Measurements from ENCODE around the gene CNNM4. TPM values are rescaled to one million over a fixed set of nuclear protein-coding genes. Genes with fewer than 3 reads are reported as not detected.
A peak's percentile ranks its signal among the peaks of the same experiment; 100 is the strongest.

Gene CNNM4
- total RNA-seq, 1 experiment from 2014 or later, result 4.3 TPM

- H3K27me3 ChIP-seq, result no peaks in the 10 kb centered on the region
- no peak for DNase-seq
- H3K9me3 ChIP-seq (replicated peaks), result no peaks in the 10 kb centered on the region
- no peak overlapping the region for H3K27ac ChIP-seq
- H3K36me3 ChIP-seq, result 0 out of 2 replicates have a peak, but pooled peaks cover 2% of the 10 kb centered on the region
- no peak overlapping the region for H3K4me3 ChIP-seq
- peaks cover 1% of the 10 kb centered on the region; the same call in 1 of the 2 replicates for H3K4me1 ChIP-seq
These were observed 62.1 kb downstream of the CNNM4 start for GRCh38 chr2:96822786-96823185.

GRCh38 chr2:96823198-96823597, 62.5 kb downstream of the CNNM4 start:
- H3K36me3 ChIP-seq, result 0 out of 2 replicates have a peak, but pooled peaks cover 6% of the 10 kb centered on the region
- no peak overlapping the region for H3K27ac ChIP-seq
- no peaks in the 10 kb centered on the region for H3K4me1 ChIP-seq
- no peak for DNase-seq
- no peaks in the 10 kb centered on the region for H3K27me3 ChIP-seq
- H3K4me3 ChIP-seq, result no peak overlapping the region
- H3K9me3 ChIP-seq (replicated peaks), result no peaks in the 10 kb centered on the region

GRCh38 chr2:96824079-96824870, 63.6 kb downstream of the CNNM4 start:
- no peak overlapping the region for H3K4me3 ChIP-seq
- H3K9me3 ChIP-seq (replicated peaks), result no peaks in the 10 kb centered on the region
- no peak overlapping the region for H3K27ac ChIP-seq
- H3K4me1 ChIP-seq, result no peaks in the 10 kb centered on the region
- 0 out of 2 replicates have a peak, but pooled peaks cover 10% of the 10 kb centered on the region for H3K36me3 ChIP-seq
- no peak for DNase-seq
- H3K27me3 ChIP-seq, result no peaks in the 10 kb centered on the region

- Histone ChIP-seq H3K4me1 (no peaks in the 10 kb centered on the region), H3K27ac (no peak overlapping the region), H3K36me3 (0 out of 2 replicates have a peak, but pooled peaks cover 10% of the 10 kb centered on the region), H3K27me3 (no peaks in the 10 kb centered on the region), H3K9me3 (replicated peaks) (no peaks in the 10 kb centered on the region), H3K4me3 (no peak overlapping the region)
- no peak for DNase-seq
These were observed 64.4 kb downstream of the CNNM4 start for GRCh38 chr2:96825057-96825456.

- Histone ChIP-seq H3K36me3 (0 out of 2 replicates have a peak, but pooled peaks cover 10% of the 10 kb centered on the region), H3K4me3 (no peak overlapping the region), H3K9me3 (replicated peaks) (no peaks in the 10 kb centered on the region), H3K27ac (no peak overlapping the region), H3K4me1 (no peaks in the 10 kb centered on the region), H3K27me3 (no peaks in the 10 kb centered on the region)
- no peak for DNase-seq
These were observed 66.0 kb downstream of the CNNM4 start for GRCh38 chr2:96826546-96827278.

GRCh38 chr2:96828436-96828835, 67.7 kb downstream of the CNNM4 start:
- H3K27me3 ChIP-seq, result no peaks in the 10 kb centered on the region
- no peak for DNase-seq

GRCh38 chr2:96828874-96829273, 68.2 kb downstream of the CNNM4 start:
- DNase-seq, result no peak
- Histone ChIP-seq H3K4me3 (no peak overlapping the region), H3K4me1 (peaks cover 14% of the 10 kb centered on the region), H3K27ac (no peak overlapping the region), H3K27me3 (no peaks in the 10 kb centered on the region), H3K36me3 (0 out of 2 replicates have a peak, but pooled peaks cover 10% of the 10 kb centered on the region), H3K9me3 (replicated peaks) (no peaks in the 10 kb centered on the region)

More at GRCh38 chr2:96828436-96828835, 67.7 kb downstream of the CNNM4 start:
- Histone ChIP-seq H3K4me1 (peaks cover 13% of the 10 kb centered on the region), H3K9me3 (replicated peaks) (no peaks in the 10 kb centered on the region), H3K4me3 (no peak overlapping the region), H3K36me3 (0 out of 2 replicates have a peak, but pooled peaks cover 10% of the 10 kb centered on the region), H3K27ac (no peak overlapping the region)

GRCh38 chr2:96830044-96830562, 69.4 kb downstream of the CNNM4 start:
- no peak overlapping the region for H3K27ac ChIP-seq
- no peaks in the 10 kb centered on the region for H3K9me3 ChIP-seq (replicated peaks)
- peaks cover 14% of the 10 kb centered on the region for H3K4me1 ChIP-seq
- 0 out of 2 replicates have a peak, but pooled peaks cover 10% of the 10 kb centered on the region for H3K36me3 ChIP-seq
- H3K27me3 ChIP-seq, result no peaks in the 10 kb centered on the region
- no peak for DNase-seq
- no peak overlapping the region for H3K4me3 ChIP-seq

- Histone ChIP-seq H3K36me3 (0 out of 2 replicates have a peak, but pooled peaks cover 10% of the 10 kb centered on the region), H3K9me3 (replicated peaks) (no peaks in the 10 kb centered on the region), H3K27me3 (no peaks in the 10 kb centered on the region), H3K27ac (no peak overlapping the region), H3K4me3 (no peak overlapping the region), H3K4me1 (peaks cover 14% of the 10 kb centered on the region)
- DNase-seq, result no peak
These were observed 71.0 kb downstream of the CNNM4 start for GRCh38 chr2:96831679-96832078.

GRCh38 chr2:96832408-96832753, 71.7 kb downstream of the CNNM4 start:
- Histone ChIP-seq H3K36me3 (0 out of 2 replicates have a peak, but pooled peaks cover 10% of the 10 kb centered on the region), H3K4me1 (peaks cover 14% of the 10 kb centered on the region), H3K27me3 (no peaks in the 10 kb centered on the region), H3K27ac (peak overlapping the region; percentile 26; the same call in 1 of the 2 replicates), H3K4me3 (no peak overlapping the region), H3K9me3 (replicated peaks) (no peaks in the 10 kb centered on the region)
- DNase-seq, result no peak

GRCh38 chr2:96832754-96833507, 72.2 kb downstream of the CNNM4 start:
- peak overlapping the region; percentile 26; the same call in 1 of the 2 replicates for H3K27ac ChIP-seq
- peak; percentile 77 to 83 for DNase-seq
- peaks cover 14% of the 10 kb centered on the region for H3K4me1 ChIP-seq
- H3K36me3 ChIP-seq, result 0 out of 2 replicates have a peak, but pooled peaks cover 7% of the 10 kb centered on the region
- peak overlapping the region; percentile 2; the same call in 1 of the 2 replicates for H3K4me3 ChIP-seq
- H3K9me3 ChIP-seq (replicated peaks), result no peaks in the 10 kb centered on the region
- no peaks in the 10 kb centered on the region for H3K27me3 ChIP-seq

- DNase-seq, result no peak
- peaks cover 14% of the 10 kb centered on the region for H3K4me1 ChIP-seq
- H3K4me3 ChIP-seq, result no peak overlapping the region
- no peak overlapping the region for H3K27ac ChIP-seq
- H3K9me3 ChIP-seq (replicated peaks), result no peaks in the 10 kb centered on the region
- H3K27me3 ChIP-seq, result no peaks in the 10 kb centered on the region
- no peaks in the 10 kb centered on the region for H3K36me3 ChIP-seq
These were observed 75.1 kb downstream of the CNNM4 start for GRCh38 chr2:96835830-96836229.

GRCh38 chr2:96837575-96837974, 76.9 kb downstream of the CNNM4 start:
- no peak overlapping the region for H3K4me3 ChIP-seq
- no peaks in the 10 kb centered on the region for H3K9me3 ChIP-seq (replicated peaks)
- no peak overlapping the region for H3K27ac ChIP-seq
- H3K27me3 ChIP-seq, result no peaks in the 10 kb centered on the region
- no peaks in the 10 kb centered on the region for H3K36me3 ChIP-seq
- H3K4me1 ChIP-seq, result peaks cover 10% of the 10 kb centered on the region; the same call in 1 of the 2 replicates
- no peak for DNase-seq

Measured in SJCRH30 (cell line).